Nephron progenitor cell (in vitro differentiated cells): ENCODE results near the gene LEFTY2.
"Not testable (repeated sequence)": the region's sequence is repeated elsewhere in the genome, so short reads cannot be mapped to it uniquely, and the experiment has no call there.

ENCODE experiments used
- DNase-seq: peaks from one replicate; pipeline ENCODE4 v3.0.0; 2021
- H3K27ac Mint-ChIP-seq: 2 replicates; pipeline ENCODE4 v1.8.0; 2021; ENCODE audit warnings: mild to moderate bottlenecking, moderate library complexity, mixed read lengths
- H3K27me3 Mint-ChIP-seq: 2 replicates; pipeline ENCODE4 v1.8.0; 2021; ENCODE audit warnings: mild to moderate bottlenecking, low read depth, mixed read lengths; ENCODE audit not compliant: poor library complexity
- H3K36me3 Mint-ChIP-seq: 2 replicates; pipeline ENCODE4 v1.8.0; 2021; ENCODE audit warnings: low read depth, mixed read lengths
- H3K4me1 Mint-ChIP-seq: 2 replicates; pipeline ENCODE4 v1.8.0; 2021; ENCODE audit warnings: mixed read lengths
- H3K4me3 Mint-ChIP-seq: 2 replicates; pipeline ENCODE4 v1.8.0; 2021; ENCODE audit warnings: mild to moderate bottlenecking, moderate library complexity, mixed read lengths
- H3K9me3 Mint-ChIP-seq: 2 replicates; pipeline ENCODE4 v1.8.0; 2021; ENCODE audit warnings: mild to moderate bottlenecking, moderate library complexity, mixed read lengths
- TF ChIP-seq, protein P1 (sequence below): fragments of 200-600 bp; sonication (generic); IDR thresholded peaks from 2 replicates; pipeline ENCODE4 v1.5.0; 2021; ENCODE audit warnings: antibody characterized with exemption

LEFTY2 gene

GRCh38 chr1:225888898-225889601 is 52.0 kb downstream of the LEFTY2 start, which contains the start of gene LEFTY1:
LEFTY1 (minus strand) TSS chr1:225889146; CDS start chr1:225889066, 80 bp downstream.
- H3K27me3 Mint-ChIP-seq = peaks cover 11% of the 10 kb centered on the region
- H3K4me1 Mint-ChIP-seq = peaks cover 52% of the 10 kb centered on the region
- TF ChIP-seq, protein P1, sequence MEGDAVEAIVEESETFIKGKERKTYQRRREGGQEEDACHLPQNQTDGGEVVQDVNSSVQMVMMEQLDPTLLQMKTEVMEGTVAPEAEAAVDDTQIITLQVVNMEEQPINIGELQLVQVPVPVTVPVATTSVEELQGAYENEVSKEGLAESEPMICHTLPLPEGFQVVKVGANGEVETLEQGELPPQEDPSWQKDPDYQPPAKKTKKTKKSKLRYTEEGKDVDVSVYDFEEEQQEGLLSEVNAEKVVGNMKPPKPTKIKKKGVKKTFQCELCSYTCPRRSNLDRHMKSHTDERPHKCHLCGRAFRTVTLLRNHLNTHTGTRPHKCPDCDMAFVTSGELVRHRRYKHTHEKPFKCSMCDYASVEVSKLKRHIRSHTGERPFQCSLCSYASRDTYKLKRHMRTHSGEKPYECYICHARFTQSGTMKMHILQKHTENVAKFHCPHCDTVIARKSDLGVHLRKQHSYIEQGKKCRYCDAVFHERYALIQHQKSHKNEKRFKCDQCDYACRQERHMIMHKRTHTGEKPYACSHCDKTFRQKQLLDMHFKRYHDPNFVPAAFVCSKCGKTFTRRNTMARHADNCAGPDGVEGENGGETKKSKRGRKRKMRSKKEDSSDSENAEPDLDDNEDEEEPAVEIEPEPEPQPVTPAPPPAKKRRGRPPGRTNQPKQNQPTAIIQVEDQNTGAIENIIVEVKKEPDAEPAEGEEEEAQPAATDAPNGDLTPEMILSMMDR = no peak
- peak within 1 kb of the TSS; percentile 41 for H3K4me3 Mint-ChIP-seq
- peak; percentile 61 for DNase-seq
- no peak within 1 kb of the TSS for H3K27ac Mint-ChIP-seq
- H3K36me3 Mint-ChIP-seq = no peaks in the 10 kb centered on the region
- H3K9me3 Mint-ChIP-seq = no peaks in the 10 kb centered on the region

- H3K36me3 Mint-ChIP-seq = no peaks in the 10 kb centered on the region
- no peak overlapping the region for H3K27ac Mint-ChIP-seq
- DNase-seq = peak; percentile 38
- peaks cover 58% of the 10 kb centered on the region for H3K4me1 Mint-ChIP-seq
- TF ChIP-seq, protein P1 = no peak
- no peaks in the 10 kb centered on the region for H3K9me3 Mint-ChIP-seq
- peak overlapping the region; percentile 41 for H3K4me3 Mint-ChIP-seq
- H3K27me3 Mint-ChIP-seq = peaks cover 13% of the 10 kb centered on the region
Measured at GRCh38 chr1:225888289-225888897, 52.6 kb downstream of the LEFTY2 start.

GRCh38 chr1:225887554-225888288 is 53.3 kb downstream of the LEFTY2 start:
- H3K27ac Mint-ChIP-seq, H3K9me3 Mint-ChIP-seq, H3K36me3 Mint-ChIP-seq: not testable (repeated sequence)
- Mint-ChIP-seq H3K4me1 (peaks cover 62% of the 10 kb centered on the region), H3K27me3 (peaks cover 16% of the 10 kb centered on the region), H3K4me3 (peak overlapping the region; percentile 41)
- peak; percentile 50 for DNase-seq

- DNase-seq = peak; percentile 48
- H3K4me3 Mint-ChIP-seq = peak overlapping the region; percentile 23
- no peak overlapping the region for H3K27ac Mint-ChIP-seq
- TF ChIP-seq, protein P1 = no peak
- peaks cover 16% of the 10 kb centered on the region for H3K27me3 Mint-ChIP-seq
- no peaks in the 10 kb centered on the region for H3K9me3 Mint-ChIP-seq
- no peaks in the 10 kb centered on the region for H3K36me3 Mint-ChIP-seq
- H3K4me1 Mint-ChIP-seq = peaks cover 62% of the 10 kb centered on the region
Measured at GRCh38 chr1:225887030-225887314, 54.0 kb downstream of the LEFTY2 start.
